OCI-LY3 (cell line): ENCODE data around the gene FZD7.

Source experiments
- H2AFZ ChIP-seq: fragments of 200-600, 300-600 bp; shearing (Covaris generic); 2 replicates; pipeline ENCODE4 v1.6.0; 2014; ENCODE audit warnings: antibody characterized with exemption, low read depth, low read length
- H3K27ac ChIP-seq: fragments of 200-600, 300-600 bp; sonication (generic); 2 replicates; pipeline ENCODE4 v1.5.1; 2014; ENCODE audit warnings: mild to moderate bottlenecking, low read length, moderate library complexity, mixed read lengths
- H3K27me3 ChIP-seq: fragments of 200-600, 300-600 bp; sonication (generic); 2 replicates; pipeline ENCODE4 v1.6.1; 2014; ENCODE audit warnings: low read depth, low read length, mixed read lengths
- H3K36me3 ChIP-seq: fragments of 200-600, 300-600 bp; sonication (generic); replicated peaks from 2 replicates; pipeline ENCODE3; 2014; ENCODE audit warnings: low read depth, low read length, mixed read lengths
- H3K4me1 ChIP-seq: fragments of 300-600, 200-600 bp; sonication (generic); 2 replicates; pipeline ENCODE4 v1.6.1; 2014; ENCODE audit warnings: low read length, mixed read lengths
- H3K4me2 ChIP-seq: fragments of 200-600, 300-600 bp; sonication (generic); 2 replicates; pipeline ENCODE4 v1.6.1; 2014; ENCODE audit warnings: low read length, mixed read lengths
- H3K4me3 ChIP-seq: fragments of 300-600, 200-600 bp; sonication (generic); 2 replicates; pipeline ENCODE4 v1.5.1; 2014; ENCODE audit warnings: antibody characterized with exemption, mild to moderate bottlenecking, low read length, moderate library complexity
- H3K79me2 ChIP-seq: fragments of 300-600, 200-600 bp; shearing (Covaris generic); 2 replicates; pipeline ENCODE4 v1.6.1; 2014; ENCODE audit warnings: mild to moderate bottlenecking, low read length, mixed read lengths
- H3K9ac ChIP-seq: fragments of 300-600, 200-600 bp; shearing (Covaris generic); 2 replicates; pipeline ENCODE4 v1.6.0; 2014; ENCODE audit warnings: mild to moderate bottlenecking, low read length, moderate library complexity
- H3K9me3 ChIP-seq: fragments of 200-600, 300-600 bp; shearing (Covaris generic); 2 replicates; pipeline ENCODE4 v1.6.1; 2014; ENCODE audit warnings: low read length, mixed read lengths; ENCODE audit not compliant: insufficient read depth
- H4K20me1 ChIP-seq: fragments of 200-600, 300-600 bp; sonication (generic); 2 replicates; pipeline ENCODE4 v1.6.1; 2016; ENCODE audit warnings: low read length, mixed read lengths; ENCODE audit not compliant: insufficient read depth
- EZH2phosphoT487 ChIP-seq: fragments of 200-600 bp; shearing (Covaris generic); IDR thresholded peaks from 2 replicates; pipeline ENCODE4 v1.6.1; 2018; ENCODE audit warnings: antibody characterized with exemption, mixed run types, low read depth
- TF ChIP-seq, protein P1 (sequence below): fragments of 200-600, 300-600 bp; sonication (generic); IDR thresholded peaks from 2 replicates; pipeline ENCODE4 v1.5.1; 2014; ENCODE audit warnings: antibody characterized with exemption, low read length, low read depth

The FZD7 gene

DNA sequence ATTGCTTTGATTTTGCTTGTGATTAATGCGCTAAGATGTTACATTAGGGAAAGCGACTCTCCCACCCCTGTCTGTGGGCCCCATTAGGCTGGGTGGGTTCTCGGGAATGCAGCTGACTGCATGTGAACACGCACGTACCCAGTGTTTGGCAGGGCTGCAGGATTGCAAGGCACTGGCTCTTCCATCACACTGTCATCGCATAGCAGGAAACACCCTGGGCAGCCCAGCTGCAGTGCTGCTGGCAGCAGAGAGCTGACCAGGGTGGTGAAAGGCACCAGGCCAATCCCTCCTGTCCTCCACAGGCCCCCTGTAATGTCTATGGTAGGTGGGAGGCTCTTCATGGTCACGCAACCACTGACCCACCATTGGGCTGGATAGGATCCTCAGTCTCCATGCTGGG is 34.4 kb upstream of the FZD7 start:
- TF ChIP-seq, protein P1, sequence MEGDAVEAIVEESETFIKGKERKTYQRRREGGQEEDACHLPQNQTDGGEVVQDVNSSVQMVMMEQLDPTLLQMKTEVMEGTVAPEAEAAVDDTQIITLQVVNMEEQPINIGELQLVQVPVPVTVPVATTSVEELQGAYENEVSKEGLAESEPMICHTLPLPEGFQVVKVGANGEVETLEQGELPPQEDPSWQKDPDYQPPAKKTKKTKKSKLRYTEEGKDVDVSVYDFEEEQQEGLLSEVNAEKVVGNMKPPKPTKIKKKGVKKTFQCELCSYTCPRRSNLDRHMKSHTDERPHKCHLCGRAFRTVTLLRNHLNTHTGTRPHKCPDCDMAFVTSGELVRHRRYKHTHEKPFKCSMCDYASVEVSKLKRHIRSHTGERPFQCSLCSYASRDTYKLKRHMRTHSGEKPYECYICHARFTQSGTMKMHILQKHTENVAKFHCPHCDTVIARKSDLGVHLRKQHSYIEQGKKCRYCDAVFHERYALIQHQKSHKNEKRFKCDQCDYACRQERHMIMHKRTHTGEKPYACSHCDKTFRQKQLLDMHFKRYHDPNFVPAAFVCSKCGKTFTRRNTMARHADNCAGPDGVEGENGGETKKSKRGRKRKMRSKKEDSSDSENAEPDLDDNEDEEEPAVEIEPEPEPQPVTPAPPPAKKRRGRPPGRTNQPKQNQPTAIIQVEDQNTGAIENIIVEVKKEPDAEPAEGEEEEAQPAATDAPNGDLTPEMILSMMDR: no peak
- Histone ChIP-seq H3K9me3 (no peaks in the 10 kb centered on the region), H3K27me3 (no peaks in the 10 kb centered on the region), H2AFZ (no peak overlapping the region), H3K4me3 (no peak overlapping the region), H3K79me2 (no peaks in the 10 kb centered on the region), H3K36me3 (no peaks in the 10 kb centered on the region), H3K4me2 (no peak overlapping the region), H3K9ac (no peak overlapping the region), H3K4me1 (peaks cover 52% of the 10 kb centered on the region), H3K27ac (no peak overlapping the region), H4K20me1 (no peaks in the 10 kb centered on the region)

DNA sequence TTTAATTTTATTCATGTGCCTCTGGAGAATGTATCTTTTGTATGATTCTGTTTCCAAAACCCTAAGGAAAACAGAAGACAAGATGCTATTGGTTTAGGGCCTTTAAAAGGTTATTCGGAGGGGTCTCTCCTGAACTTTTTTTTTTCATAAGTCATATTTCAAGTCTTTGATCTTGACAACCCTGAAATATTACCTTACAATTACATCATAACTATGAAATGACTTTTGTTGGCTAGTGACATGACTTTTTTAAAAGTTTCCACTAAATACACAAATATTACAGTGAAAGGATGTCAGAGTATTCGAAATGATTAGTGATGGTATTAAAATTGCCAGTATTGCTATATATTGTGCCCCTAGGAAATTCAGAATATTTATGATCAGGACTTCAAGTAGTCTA is 31.8 kb upstream of the FZD7 start:
- Histone ChIP-seq H3K9me3 (no peaks in the 10 kb centered on the region), H3K4me3 (peak overlapping the region; percentile 64; the same call in 1 of the 2 replicates), H3K27me3 (no peaks in the 10 kb centered on the region), H3K36me3 (no peaks in the 10 kb centered on the region), H3K79me2 (no peaks in the 10 kb centered on the region), H3K4me1 (peaks cover 64% of the 10 kb centered on the region), H3K9ac (0 out of 2 replicates have a peak overlapping the region, but pooled peaks have one; percentile 41), H4K20me1 (no peaks in the 10 kb centered on the region), H3K4me2 (peak overlapping the region; percentile 86; the same call in 1 of the 2 replicates), H3K27ac (peak overlapping the region; percentile 57; the same call in 1 of the 2 replicates), H2AFZ (0 out of 2 replicates have a peak overlapping the region, but pooled peaks have one; percentile 26)
- TF ChIP-seq, protein P1: no peak

DNA sequence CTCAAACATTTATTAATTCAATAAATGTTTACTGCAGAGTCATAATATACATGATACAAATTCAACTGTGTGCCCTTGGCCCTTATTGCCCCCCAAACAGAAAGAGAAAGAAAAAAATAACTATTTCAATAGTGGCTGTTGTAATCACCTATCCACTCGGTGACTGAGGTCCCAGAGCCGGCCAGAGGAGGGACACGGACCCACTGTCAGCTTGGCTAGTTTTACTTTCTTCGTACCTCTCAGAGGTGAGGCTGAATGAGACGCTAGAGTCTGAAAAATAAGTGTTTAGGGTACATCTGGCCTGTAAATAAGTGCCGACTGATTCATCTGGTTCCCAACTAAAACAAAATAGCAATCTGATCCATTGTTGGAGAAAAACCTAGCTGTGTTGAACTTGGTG is 31.3 kb upstream of the FZD7 start:
- Histone ChIP-seq H3K27me3 (no peaks in the 10 kb centered on the region), H2AFZ (peak overlapping the region; percentile 26), H3K36me3 (no peaks in the 10 kb centered on the region), H3K79me2 (no peaks in the 10 kb centered on the region), H3K4me2 (peak overlapping the region; percentile 86), H3K9ac (peak overlapping the region; percentile 41), H3K27ac (peak overlapping the region; percentile 57), H3K4me3 (peak overlapping the region; percentile 64), H3K9me3 (no peaks in the 10 kb centered on the region), H3K4me1 (peaks cover 59% of the 10 kb centered on the region), H4K20me1 (no peaks in the 10 kb centered on the region)
- TF ChIP-seq EZH2phosphoT487: no peak
- TF ChIP-seq, protein P1: no peak

DNA sequence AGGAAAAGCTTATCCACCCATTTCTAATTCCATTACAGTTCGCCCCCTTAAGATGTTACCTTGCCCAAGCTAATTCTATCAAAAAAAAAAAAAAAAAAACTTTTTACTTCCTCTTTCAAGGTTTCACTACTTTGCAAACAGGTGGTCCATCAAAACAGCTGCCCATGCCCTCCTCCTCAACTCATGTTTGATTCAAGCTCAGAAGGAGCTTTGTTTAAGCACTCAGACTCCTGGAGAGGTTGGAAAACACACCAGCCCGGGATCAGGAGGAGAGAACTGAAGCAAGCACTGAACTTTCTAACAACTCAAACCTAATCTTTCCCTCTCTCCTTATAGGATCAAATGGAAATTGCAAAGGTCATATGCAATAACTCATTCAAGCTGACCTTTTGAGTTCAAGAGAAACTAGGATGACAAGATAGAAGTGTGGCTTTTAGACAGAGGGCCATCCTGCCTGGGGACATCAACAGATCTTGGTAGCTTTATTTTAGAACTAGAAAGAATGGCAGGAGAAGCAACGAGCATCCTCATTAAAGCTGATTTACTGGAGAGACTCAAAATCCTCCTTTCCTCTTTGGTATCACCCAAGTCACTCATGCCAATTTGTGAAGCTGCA is 28.3 kb upstream of the FZD7 start:
- Histone ChIP-seq H3K36me3 (no peaks in the 10 kb centered on the region), H3K4me1 (peaks cover 53% of the 10 kb centered on the region), H3K4me3 (peak overlapping the region; percentile 14; the same call in 1 of the 2 replicates), H3K9me3 (no peaks in the 10 kb centered on the region), H3K79me2 (no peaks in the 10 kb centered on the region), H3K4me2 (peak overlapping the region; percentile 51), H4K20me1 (no peaks in the 10 kb centered on the region), H3K27me3 (no peaks in the 10 kb centered on the region), H3K27ac (peak overlapping the region; percentile 32), H3K9ac (peak overlapping the region; percentile 21), H2AFZ (0 out of 2 replicates have a peak overlapping the region, but pooled peaks have one; percentile 61)
- TF ChIP-seq, protein P1: no peak
- TF ChIP-seq EZH2phosphoT487: no peak
